Gastrocnemius medialis (tissue), 4 donors: ENCODE measurements around the gene KRT36. TPM values are rescaled to one million over a fixed set of nuclear protein-coding genes. Genes with fewer than 3 reads are reported as not detected.

Experiments used
- ATAC-seq, 2 donors: fragments of 150-250 bp; one replicate each; pipeline ENCODE4 v1.9.1; 2016
- DNase-seq, 2 donors: peaks; one replicate each; pipeline ENCODE4 v3.0.0-alpha.2; 2019
- H3K27ac ChIP-seq, 4 donors: fragments of 200-600 bp; sonication (generic); 1 replicate in 1 of 4; 2 replicates in 3 of 4; pipeline ENCODE4 v1.5.1; 2016 to 2018; ENCODE audit warnings: mild to moderate bottlenecking in 2 of 4, moderate library complexity in 1 of 4
- H3K27me3 ChIP-seq, 3 donors: fragments of 200-600 bp; sonication (generic) in 2 of 3; 1 replicate in 1 of 3; 2 replicates in 2 of 3; pipeline versions ENCODE4 v1.5.1 to v1.6.0; 2016 to 2019; ENCODE audit warnings: mild to moderate bottlenecking in 1 of 3, moderate library complexity in 1 of 3
- H3K36me3 ChIP-seq, 2 donors: fragments of 200-600 bp; sonication (generic) in 1 of 2; one replicate each; pipeline ENCODE4 v1.5.1; 2017 to 2018
- H3K4me1 ChIP-seq, 2 donors: fragments of 200-600 bp; sonication (generic) in 1 of 2; one replicate each; pipeline ENCODE4 v1.5.1; 2016 to 2017; ENCODE audit warnings: mild to moderate bottlenecking in 2 of 2
- H3K4me3 ChIP-seq, 4 donors: fragments of 200-600 bp; sonication (generic) in 3 of 4; 1 replicate in 1 of 4; 2 replicates in 3 of 4; pipeline ENCODE4 v1.5.1; 2016 to 2019; ENCODE audit warnings: mild to moderate bottlenecking in 2 of 4
- H3K9me3 ChIP-seq, 3 donors: fragments of 200-600 bp; sonication (generic) in 2 of 3; 1 replicate in 1 of 3; 2 replicates in 2 of 3; pipeline ENCODE4 v1.5.1; 2016 to 2019
- POLR2A ChIP-seq, 2 donors: fragments of 450-650 bp; IDR thresholded peaks; one replicate each; pipeline ENCODE4 v1.6.1; 2017; ENCODE audit warnings: antibody characterized with exemption in 2 of 2, mild to moderate bottlenecking in 2 of 2, moderate library complexity in 2 of 2
- in situ Hi-C, 4 donors: fragments of 200-750 bp; cut with MboI; loops; one replicate each; pipeline versions ENCODE4 v1.15.0 to v1.8.0; 2017; ENCODE audit warnings: low sequenced_read_pairs in 4 of 4
- intact Hi-C: fragments of 100-400 bp; cut with DNase I; formaldehyde crosslinking; loops from one replicate; pipeline ENCODE4 v1.15.1; 2023; ENCODE audit warnings: low total_unique reads
- total RNA-seq, 4 donors: library from RNA; depleted of rRNA; stranded (reverse); fragments of >200 nt; gene quantifications; one replicate each; pipeline versions ENCODE4 v1.1.0 to v1.2.3, GENCODE V29; 2016
- TF ChIP-seq, protein P1 (sequence below), 5 experiments: fragments of 450-650 bp in 3 of 5; fragments of 200-600 bp in 2 of 5; sonication (generic) in 2 of 5; IDR thresholded peaks in 4 of 5; conservative IDR thresholded peaks in 1 of 5; 1 replicate in 4 of 5; 2 replicates in 1 of 5; pipeline ENCODE4 v1.5.1; 2016 to 2019; ENCODE audit warnings: antibody characterized with exemption in 5 of 5, mild to moderate bottlenecking in 3 of 5, moderate library complexity in 3 of 5

KRT36 gene
- total RNA-seq, 4 donors from 2014 or later: not detected

DNA sequence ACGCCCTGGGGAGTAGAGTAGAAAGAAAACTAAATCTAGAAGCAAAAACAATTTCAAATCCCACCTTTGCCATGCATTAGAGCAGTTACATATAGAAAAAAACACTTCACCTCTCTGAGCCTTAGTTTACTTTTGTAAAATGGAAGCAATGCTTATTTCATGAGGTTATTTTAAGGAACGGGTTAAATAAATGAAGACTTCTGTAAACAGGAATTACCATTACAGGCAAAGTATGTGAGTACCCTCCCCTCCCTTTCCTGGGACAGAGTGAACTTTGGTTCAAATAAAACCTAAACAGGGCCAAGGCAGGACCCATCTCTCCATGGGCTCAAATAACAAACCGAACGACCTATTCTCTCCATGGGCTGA lies 33.5 kb upstream of the KRT36 start:
- Histone ChIP-seq H3K27ac (no peak overlapping the region), H3K4me3 (no peak overlapping the region), H3K36me3 (no peaks in the 10 kb centered on the region), H3K27me3 (peaks cover 16 to 28% (median 23%) of the 10 kb centered on the region in 3 donors), H3K4me1 (peaks cover 0 to 7% of the 10 kb centered on the region in 2 donors), H3K9me3 (no peaks in the 10 kb centered on the region)
- in situ Hi-C loops: no loop called here
- intact Hi-C loops: no loop called here
- TF ChIP-seq POLR2A (IDR thresholded peaks at IDR 0.05): no peak
- TF ChIP-seq, protein P1, sequence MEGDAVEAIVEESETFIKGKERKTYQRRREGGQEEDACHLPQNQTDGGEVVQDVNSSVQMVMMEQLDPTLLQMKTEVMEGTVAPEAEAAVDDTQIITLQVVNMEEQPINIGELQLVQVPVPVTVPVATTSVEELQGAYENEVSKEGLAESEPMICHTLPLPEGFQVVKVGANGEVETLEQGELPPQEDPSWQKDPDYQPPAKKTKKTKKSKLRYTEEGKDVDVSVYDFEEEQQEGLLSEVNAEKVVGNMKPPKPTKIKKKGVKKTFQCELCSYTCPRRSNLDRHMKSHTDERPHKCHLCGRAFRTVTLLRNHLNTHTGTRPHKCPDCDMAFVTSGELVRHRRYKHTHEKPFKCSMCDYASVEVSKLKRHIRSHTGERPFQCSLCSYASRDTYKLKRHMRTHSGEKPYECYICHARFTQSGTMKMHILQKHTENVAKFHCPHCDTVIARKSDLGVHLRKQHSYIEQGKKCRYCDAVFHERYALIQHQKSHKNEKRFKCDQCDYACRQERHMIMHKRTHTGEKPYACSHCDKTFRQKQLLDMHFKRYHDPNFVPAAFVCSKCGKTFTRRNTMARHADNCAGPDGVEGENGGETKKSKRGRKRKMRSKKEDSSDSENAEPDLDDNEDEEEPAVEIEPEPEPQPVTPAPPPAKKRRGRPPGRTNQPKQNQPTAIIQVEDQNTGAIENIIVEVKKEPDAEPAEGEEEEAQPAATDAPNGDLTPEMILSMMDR (IDR thresholded peaks at IDR 0.05 in 4 of 5, conservative IDR thresholded peaks at IDR 0.05 in 1 of 5): no peak
- ATAC-seq (no peak), DNase-seq (no peak)

DNA sequence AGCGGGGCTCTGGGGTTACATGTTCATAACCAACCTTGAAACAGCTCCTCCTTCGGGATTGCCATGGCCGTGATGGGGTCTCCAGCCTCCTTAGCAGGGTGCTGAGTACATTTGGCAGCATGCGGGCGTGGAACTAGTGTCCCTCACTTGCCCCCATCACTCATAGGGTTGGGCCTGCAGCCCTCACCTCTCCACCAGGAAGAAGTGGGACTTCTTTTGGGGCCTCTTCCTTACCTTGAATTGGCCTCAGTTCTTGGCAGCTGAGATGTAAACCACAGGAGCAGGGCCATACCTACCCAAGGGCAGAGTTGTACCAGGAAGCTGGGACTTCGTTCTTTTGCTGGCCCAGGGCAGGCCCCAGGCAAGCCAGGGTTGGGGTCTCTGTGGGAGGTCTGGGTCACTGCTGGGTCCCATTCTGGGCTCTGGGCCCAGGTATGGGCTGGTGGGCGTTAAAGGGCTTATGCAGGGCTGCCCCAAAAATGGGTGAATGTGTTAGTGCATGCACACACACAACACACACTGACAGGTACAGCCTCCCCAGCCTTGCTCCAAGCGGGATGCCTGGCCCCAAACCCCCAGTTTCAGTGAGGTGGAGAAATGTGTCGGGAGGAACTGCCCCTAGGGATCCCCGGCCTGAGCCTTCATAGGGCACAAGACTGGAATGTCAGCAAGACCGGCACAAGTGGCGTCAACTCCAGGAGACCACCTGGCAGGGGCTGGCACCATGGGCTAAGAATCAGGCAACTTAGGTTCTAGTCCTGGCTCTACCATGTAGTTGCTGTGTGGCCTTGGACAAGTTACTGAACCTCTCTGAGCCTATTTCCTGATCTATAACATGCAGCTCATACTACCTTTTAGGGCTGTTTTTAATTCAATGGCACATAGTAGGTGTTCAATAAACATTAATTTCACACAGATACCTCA lies 32.9 kb upstream of the KRT36 start:
- intact Hi-C loops (no loop called here), in situ Hi-C loops (no loop called here)
- DNase-seq (no peak), ATAC-seq (no peak)
- peaks cover 9 to 22% (median 17%) of the 10 kb centered on the region in 3 donors for H3K27me3 ChIP-seq
- no peak overlapping the region for H3K27ac ChIP-seq
- H3K9me3 ChIP-seq: no peaks in the 10 kb centered on the region
- peaks cover 0 to under 1% of the 10 kb centered on the region in 2 donors for H3K4me1 ChIP-seq
- no peaks in the 10 kb centered on the region for H3K36me3 ChIP-seq
- TF ChIP-seq POLR2A (IDR thresholded peaks at IDR 0.05): no peak
- TF ChIP-seq, protein P1 (IDR thresholded peaks at IDR 0.05 in 4 of 5, conservative IDR thresholded peaks at IDR 0.05 in 1 of 5): no peak
- H3K4me3 ChIP-seq: no peak overlapping the region

GRCh38 chr17:41521574-41522261 lies 32.0 kb upstream of the KRT36 start:
- DNase-seq (no peak), ATAC-seq (no peak)
- Histone ChIP-seq H3K27ac (no peak overlapping the region), H3K9me3 (no peaks in the 10 kb centered on the region), H3K4me3 (no peak overlapping the region), H3K4me1 (no peaks in the 10 kb centered on the region), H3K27me3 (peaks cover 1 to 15% (median 10%) of the 10 kb centered on the region in 3 donors), H3K36me3 (no peaks in the 10 kb centered on the region)
- in situ Hi-C loops: no loop called here
- TF ChIP-seq POLR2A (IDR thresholded peaks at IDR 0.05): no peak
- TF ChIP-seq, protein P1 (IDR thresholded peaks at IDR 0.05 in 4 of 5, conservative IDR thresholded peaks at IDR 0.05 in 1 of 5): no peak
- intact Hi-C loops: no loop called here

DNA sequence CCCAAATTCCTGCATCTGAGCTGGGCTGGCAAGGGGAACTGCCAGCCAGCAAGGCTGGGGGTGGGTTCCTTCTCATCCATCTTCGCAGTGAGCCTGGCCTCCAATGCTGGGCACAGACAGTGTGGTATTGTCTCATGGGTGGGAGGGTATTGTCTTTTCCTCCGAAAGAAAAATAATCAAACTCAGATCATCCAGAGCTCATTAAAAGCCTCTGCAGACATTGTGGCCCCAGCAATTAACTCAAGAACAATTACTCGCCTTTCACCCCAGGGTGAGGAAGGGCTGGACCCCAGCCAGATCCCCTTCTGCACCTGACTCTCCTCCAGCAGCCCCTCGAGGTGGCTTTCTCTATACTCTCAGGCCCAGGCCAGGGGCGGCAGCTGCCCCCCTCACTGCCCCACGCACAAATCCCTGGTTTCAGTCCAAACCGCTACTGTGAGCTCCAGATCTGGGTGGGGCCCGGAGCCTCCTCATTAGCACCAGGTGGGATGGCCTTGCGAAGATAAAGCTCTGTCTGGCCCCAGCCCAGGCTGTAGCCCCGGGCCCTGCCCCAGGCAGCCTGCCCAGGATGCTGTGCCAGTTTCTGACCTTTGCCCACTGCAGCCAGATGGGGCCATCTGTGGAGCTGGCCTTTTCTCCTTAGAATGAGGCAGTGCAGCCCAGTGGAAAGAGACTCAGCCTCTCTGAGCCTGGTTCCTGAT lies 31.3 kb upstream of the KRT36 start:
- ATAC-seq (no peak), DNase-seq (no peak)
- Histone ChIP-seq H3K4me3 (no peak overlapping the region), H3K4me1 (no peaks in the 10 kb centered on the region), H3K27ac (no peak overlapping the region), H3K27me3 (peaks cover 0 to 10% (median 6%) of the 10 kb centered on the region in 3 donors), H3K9me3 (no peaks in the 10 kb centered on the region), H3K36me3 (no peaks in the 10 kb centered on the region)
- TF ChIP-seq, protein P1 (IDR thresholded peaks at IDR 0.05 in 4 of 5, conservative IDR thresholded peaks at IDR 0.05 in 1 of 5): no peak
- no peak for TF ChIP-seq POLR2A (IDR thresholded peaks at IDR 0.05)
- in situ Hi-C loops: no loop called here
- intact Hi-C loops: no loop called here
